Measurements from ENCODE around the gene TTLL6.
"Not testable (repeated sequence)": the region's sequence is repeated elsewhere in the genome, so short reads cannot be mapped to it uniquely, and the experiment has no call there.

TTLL6 gene

GRCh38 chr17:48814504-48814903, 2.5 kb downstream of the TTLL6 start:
- peak; percentile 15 for DNase-seq

DNA sequence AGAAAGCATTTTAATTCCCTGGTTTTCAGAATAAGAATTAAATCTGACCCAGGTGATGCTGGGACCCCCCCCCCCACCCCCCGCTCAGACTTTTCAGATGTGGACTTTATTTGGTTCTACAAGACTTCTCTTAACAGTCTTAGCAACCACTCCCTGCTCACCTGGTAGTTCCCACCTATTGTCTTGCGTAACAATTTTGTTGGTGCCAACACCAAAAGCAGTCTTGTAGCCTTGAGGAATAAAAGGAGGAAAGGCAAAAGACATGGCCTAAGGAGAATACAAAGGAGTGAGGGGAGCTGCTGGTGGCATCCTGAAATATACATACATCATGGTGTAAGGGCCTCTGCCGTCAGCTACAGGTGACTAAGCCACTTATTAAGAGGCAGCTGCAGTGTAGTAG, 5.0 kb downstream of the TTLL6 start:
- DNase-seq = no peak

DNA sequence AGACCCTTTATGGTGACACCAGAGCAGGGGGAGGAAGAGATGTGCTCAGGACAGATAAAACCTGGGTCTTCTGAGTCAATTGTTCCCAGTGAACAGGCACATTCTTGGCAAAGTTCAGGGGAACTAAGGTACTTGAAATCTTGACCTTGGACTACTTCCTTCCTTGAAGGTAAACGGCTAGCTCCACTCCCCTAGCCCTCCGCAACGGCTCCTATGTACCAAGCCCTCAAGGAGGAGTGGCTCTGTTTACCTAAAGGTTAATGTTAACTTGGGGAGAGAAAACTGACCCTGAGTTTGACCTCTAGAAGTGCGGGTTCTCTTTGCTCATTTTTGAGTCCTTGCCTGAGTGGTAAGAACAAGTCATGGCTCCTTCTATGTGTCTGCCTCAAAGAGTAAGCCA, 7.8 kb downstream of the TTLL6 start:
- no peak for DNase-seq

GRCh38 chr17:48804936-48805411, 12.1 kb downstream of the TTLL6 start:
- no peak for DNase-seq

- DNase-seq = no peak
Measured at GRCh38 chr17:48800626-48801217, 16.3 kb downstream of the TTLL6 start.

GRCh38 chr17:48799069-48799723, 17.8 kb downstream of the TTLL6 start:
- no peak for DNase-seq

DNA sequence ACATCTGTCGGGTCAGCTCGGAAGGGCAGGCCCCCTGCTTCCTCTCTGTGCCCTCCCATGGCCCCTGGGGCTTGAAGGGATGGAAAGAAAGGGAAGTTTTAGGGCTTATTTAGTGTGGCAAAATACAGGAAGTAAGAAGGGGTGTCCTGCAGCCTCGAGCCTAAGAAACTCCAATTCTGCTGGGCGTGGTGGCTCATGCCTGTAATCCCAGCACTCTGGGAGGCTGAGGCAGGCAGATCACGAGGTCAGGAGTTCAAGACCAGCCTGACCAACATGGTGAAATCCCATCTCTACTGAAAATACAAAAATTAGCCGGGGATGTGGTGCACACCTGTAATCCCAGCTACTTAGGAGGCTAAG, 20.9 kb downstream of the TTLL6 start:
- DNase-seq = not testable (repeated sequence)

DNA sequence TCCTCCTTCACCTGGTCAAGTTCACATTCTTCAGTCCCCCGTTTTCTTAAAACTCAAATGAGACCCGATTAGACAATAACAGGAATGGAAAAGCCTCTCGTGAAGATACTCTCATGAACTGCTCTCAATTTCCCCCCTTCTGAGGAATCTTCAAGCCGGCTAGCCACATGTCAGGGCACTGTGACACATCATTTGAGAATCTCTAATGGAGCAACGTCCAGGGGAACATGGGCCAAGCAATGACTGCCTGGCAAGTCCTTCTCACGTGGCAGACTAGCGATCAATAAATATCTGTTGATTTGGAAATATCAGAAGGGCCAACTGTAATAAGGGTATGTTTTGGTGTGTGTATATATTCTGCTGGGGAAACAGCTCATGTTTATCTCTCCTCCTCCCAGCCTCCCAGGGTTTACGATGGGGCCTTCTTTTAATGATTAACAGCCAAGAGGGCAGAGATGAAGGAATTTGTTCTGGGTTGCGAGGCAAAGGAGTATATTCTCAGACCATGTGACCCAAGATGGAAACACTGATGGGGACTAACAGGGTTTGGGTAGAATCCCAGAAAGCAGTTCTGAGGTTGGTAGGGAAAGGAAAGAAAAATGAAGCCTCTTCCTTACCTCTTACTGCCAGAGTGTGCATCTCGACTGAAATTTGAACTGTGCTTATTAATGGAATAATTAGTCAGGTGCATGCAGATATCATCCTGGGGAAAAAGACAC, 21.4 kb downstream of the TTLL6 start:
- DNase-seq = no peak

- no peak for DNase-seq
Measured at GRCh38 chr17:48792033-48792798, 24.8 kb downstream of the TTLL6 start.

DNA sequence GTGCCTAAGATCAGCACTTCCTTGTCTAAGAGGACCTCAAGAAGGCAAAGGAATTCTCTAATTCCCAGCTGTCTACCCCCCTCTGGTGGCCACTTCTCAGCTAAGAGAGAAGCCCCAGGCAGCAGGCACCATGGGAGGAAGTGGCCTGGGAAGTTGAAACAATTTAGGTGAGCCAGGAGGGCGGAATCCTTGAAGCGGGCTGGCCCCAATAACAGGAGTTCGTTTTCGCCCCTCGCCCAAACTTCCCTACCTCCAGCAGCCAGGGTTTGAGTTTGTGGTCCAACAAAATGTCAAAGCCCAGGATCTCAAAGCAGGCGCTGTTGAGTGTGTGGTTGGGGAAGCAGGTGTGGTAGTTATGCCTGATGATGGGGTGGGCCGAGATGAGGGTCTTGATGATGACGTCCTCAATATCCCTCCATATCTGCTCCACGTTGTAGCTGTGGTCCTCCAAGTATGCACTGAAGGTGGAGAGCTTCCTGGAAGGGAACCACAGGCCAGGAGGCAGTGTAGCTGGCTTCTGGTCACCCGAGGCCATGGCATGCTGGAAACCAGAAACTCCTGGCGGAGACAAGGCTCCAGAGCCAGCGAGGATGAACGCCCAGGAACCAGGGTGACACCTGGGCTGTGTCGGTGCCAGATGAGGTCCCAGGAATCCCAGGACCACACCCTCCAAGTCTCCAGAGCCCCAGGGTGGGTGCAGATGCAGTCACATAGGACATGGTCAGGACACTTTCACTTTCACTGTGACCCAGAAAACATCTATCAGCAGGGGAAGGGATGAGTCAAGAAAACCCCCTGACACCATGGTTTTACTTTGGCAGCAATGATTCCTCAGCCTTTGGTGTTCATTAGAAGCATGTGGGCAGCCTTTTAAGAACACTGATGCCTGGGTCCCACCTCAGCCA, 25.6 kb downstream of the TTLL6 start:
- DNase-seq = no peak

- no peak for DNase-seq
Measured at GRCh38 chr17:48790607-48791127, 26.4 kb downstream of the TTLL6 start.

DNA sequence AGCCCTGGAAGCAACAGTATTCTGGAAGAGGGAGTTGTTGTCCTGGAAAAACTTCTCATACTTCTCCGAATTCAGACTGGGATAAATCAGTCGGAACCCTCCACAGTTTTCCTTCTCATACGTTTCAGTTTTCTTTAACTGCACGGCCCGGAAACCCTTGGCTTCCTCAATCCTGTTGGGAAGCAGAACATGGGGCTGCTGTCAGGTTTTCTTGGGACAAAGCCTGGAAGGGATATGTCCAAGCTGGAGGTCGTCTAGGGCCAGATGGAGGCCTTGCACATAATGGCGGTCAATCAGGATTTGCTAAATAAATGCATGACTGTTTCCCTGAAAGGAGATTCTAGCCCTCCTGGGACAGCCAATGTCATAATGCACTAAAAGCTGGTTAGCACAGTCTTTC, 29.2 kb downstream of the TTLL6 start:
- no peak for DNase-seq

- no peak for DNase-seq
Measured at GRCh38 chr17:48779421-48779820, 37.6 kb downstream of the TTLL6 start.

- no peak for DNase-seq
Measured at GRCh38 chr17:48776602-48777001, 40.4 kb downstream of the TTLL6 start.

DNA sequence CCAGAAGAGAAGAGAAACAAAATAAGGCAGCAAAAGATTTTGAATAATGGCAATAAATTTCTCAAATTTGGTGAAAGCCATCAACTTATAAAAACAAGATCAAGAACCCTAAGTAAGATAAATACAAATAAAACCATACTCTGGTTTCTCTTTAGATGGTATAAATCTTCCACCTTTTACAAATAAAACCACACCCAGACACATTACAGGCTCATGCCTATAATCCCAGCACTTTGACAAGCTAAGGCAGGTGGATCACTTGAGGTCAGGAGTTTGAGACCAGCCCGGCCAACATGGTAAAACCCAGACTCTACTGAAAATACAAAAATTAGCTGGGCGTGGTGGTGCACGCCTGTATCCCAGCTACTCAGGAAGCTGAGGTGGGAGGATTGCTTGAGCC, 43.8 kb downstream of the TTLL6 start:
- no peak for DNase-seq

DNA sequence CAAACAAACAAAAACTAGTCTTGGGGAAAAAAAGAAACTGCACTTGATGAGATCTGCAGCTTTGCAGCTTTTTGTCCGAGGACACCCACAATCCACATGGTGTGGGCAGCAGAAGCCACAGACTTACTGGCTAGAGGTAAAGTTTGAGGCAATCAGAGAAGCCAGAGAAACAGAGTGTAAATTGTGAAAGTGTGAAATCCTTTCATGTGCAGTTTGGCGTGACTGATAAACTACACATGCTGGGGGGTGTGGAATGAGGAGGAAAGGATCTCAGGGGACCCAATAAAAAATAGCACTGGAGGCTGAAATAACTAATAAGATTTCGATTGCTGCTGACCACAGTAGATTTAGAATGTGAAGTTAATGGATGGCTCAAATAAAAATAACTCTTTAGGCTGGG, 46.1 kb downstream of the TTLL6 start:
- DNase-seq = no peak

DNA sequence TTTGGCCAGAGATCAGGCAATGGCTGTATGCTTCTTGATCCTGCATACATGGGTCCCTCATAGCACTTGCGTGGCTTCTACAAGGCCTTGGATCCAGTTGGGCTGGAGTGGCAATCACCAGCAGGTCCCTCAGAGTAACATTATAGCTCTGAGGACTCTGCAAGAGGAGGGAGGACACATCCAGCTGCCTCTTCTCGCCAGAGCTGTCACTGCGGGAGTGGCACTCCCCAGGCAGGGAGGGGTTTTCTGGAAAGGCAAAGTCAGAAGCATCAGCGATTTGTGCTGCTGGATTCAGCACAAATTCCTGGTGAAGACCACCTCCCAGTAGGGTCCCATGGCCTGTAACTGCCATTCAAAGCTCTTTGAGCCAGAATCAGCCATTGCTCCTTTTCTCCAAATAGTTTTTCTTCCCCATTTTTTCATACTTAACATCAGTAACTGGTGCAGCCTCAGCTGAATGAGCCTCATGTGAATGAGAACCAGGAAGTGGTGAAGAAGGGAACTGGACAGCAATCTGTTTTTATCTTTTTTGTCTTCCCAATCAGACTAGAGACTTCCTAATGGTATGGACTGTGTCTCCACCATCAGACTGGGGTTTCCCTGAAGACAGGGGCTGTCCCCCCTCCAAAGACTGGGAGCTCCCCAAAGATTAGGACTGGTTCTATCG, 47.9 kb downstream of the TTLL6 start:
- no peak for DNase-seq

- DNase-seq = no peak
Measured at GRCh38 chr17:48767263-48767774, 49.7 kb downstream of the TTLL6 start.

DNA sequence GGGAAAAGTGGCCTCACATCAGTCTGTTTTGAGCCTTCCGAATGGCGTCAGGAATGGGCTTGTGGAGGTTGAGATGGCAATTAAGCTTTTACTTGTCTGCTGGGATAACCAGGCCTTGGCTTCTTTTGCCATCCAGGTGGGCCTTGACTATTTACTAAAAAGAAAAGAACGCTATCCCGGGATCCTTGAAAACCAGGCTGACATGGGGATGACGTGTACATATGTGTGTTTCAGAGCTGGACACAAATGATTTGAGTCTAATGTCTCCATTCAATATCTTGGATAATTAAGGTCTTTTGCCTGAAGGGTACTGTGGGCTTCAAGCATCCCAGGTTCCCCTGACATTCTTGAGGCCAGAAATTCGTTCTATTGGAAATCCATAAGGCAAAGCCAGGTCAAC, 55.9 kb downstream of the TTLL6 start:
- DNase-seq = no peak

GRCh38 chr17:48760411-48760810, 56.6 kb downstream of the TTLL6 start:
- DNase-seq = no peak

GRCh38 chr17:48759288-48759687, 57.7 kb downstream of the TTLL6 start:
- DNase-seq = no peak
